HL-60/S4 treated with retinoic acid at 250 ng/mL for 4 days and 3 days (cell line): Measurements from ENCODE around the gene CT45A8.
"Not testable (repeated sequence)": the region's sequence is repeated elsewhere in the genome, so short reads cannot be mapped to it uniquely, and the experiment has no call there.

Experiments
- in situ Hi-C: fragments of 300-500 bp; cut with MboI; formaldehyde crosslinking; loops from 2 replicates; pipeline ENCODE4 v1.7.0; 2022; ENCODE audit warnings: low sequenced_read_pairs

CT45A8 gene

GRCh38 chrX:135854438-135854837 lies at the start of gene CT45A8:
Gene CT45A8 (minus strand): TSS chrX:135854538. CDS start chrX:135850783, 3,755 bp downstream.
- in situ Hi-C loops: not testable (repeated sequence)

- in situ Hi-C loops: no loop called here
These were observed 39.0 kb upstream of the CT45A8 start, which contains the start of the genes CT45A10 and SAGE1 for GRCh38 chrX:135893294-135893817. Gene CT45A10 (minus strand): TSS chrX:135893444. CDS start chrX:135885344, 8,100 bp downstream. Gene SAGE1 (plus strand): TSS chrX:135893716. CDS start chrX:135896243, 2,527 bp downstream.

- in situ Hi-C loops: no loop called here
These were observed 38.4 kb upstream of the CT45A8 start for GRCh38 chrX:135892781-135893180.

- in situ Hi-C loops: no loop called here
These were observed 35.8 kb upstream of the CT45A8 start for GRCh38 chrX:135890087-135890585.

GRCh38 chrX:135888976-135889375 lies 34.6 kb upstream of the CT45A8 start:
- in situ Hi-C loops: not testable (repeated sequence)

- in situ Hi-C loops: not testable (repeated sequence)
These were observed 33.9 kb upstream of the CT45A8 start for GRCh38 chrX:135888230-135888629.

- in situ Hi-C loops: not testable (repeated sequence)
These were observed 28.4 kb upstream of the CT45A8 start for GRCh38 chrX:135882741-135883140.

- in situ Hi-C loops: not testable (repeated sequence)
These were observed 17.4 kb upstream of the CT45A8 start, which contains the start of gene CT45A9 for GRCh38 chrX:135871712-135872111. Gene CT45A9 (minus strand): TSS chrX:135871812. CDS start chrX:135868061, 3,751 bp downstream.

- in situ Hi-C loops: not testable (repeated sequence)
These were observed 17.2 kb downstream of the CT45A8 start, which contains the start of gene CT45A7 for GRCh38 chrX:135837180-135837579. Gene CT45A7 (minus strand): TSS chrX:135837280. CDS start chrX:135833533, 3,747 bp downstream.

GRCh38 chrX:135819912-135820311 lies 34.4 kb downstream of the CT45A8 start, which contains the start of gene CT45A2:
Gene CT45A2 (minus strand): TSS chrX:135820012. CDS start chrX:135816265, 3,747 bp downstream.
- in situ Hi-C loops: not testable (repeated sequence)

- in situ Hi-C loops: not testable (repeated sequence)
These were observed 51.7 kb downstream of the CT45A8 start, which contains the start of gene CT45A6 for GRCh38 chrX:135802687-135803086. Gene CT45A6 (minus strand): TSS chrX:135802787. CDS start chrX:135798993, 3,794 bp downstream.
